Thyroid gland (tissue), 4 donors: Measurements from ENCODE around the gene METTL21C.

Experiments used
- POLR2A ChIP-seq, 2 donors: fragments of 450-650 bp; IDR thresholded peaks; one replicate each; pipeline ENCODE4 v1.6.1; 2017; ENCODE audit warnings: antibody characterized with exemption in 2 of 2, mild to moderate bottlenecking in 2 of 2, moderate library complexity in 1 of 2
- TF ChIP-seq, protein P1 (sequence below), 6 experiments: fragments of 200-600 bp in 3 of 6; fragments of 450-650 bp in 3 of 6; sonication (generic) in 3 of 6; IDR thresholded peaks; one replicate each; pipeline ENCODE4 v1.5.1; 2016 to 2019; ENCODE audit warnings: antibody characterized with exemption in 6 of 6, mild to moderate bottlenecking in 2 of 6, inconsistent platforms in 1 of 6, moderate library complexity in 1 of 6

DNA sequence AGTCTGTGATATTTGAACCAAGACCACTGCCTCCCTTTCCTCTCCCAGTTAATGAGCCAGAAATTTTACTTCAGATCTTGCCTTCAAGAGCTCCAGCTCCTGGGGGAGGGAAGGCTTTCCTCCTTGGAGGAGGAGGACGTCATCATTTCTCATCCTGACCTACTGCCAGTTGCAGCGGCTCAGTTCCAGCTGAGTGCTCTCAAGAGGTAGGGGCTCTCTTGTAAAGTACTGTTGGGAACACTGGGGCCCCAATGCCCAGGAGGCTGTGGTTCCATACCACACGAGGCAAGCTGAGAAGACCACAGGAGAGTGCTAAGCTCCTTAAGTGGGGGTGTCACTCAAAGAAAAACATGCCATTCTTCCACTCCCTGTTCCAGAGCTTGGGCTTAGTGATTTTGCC is 36.2 kb downstream of the METTL21C start:
- TF ChIP-seq, protein P1, sequence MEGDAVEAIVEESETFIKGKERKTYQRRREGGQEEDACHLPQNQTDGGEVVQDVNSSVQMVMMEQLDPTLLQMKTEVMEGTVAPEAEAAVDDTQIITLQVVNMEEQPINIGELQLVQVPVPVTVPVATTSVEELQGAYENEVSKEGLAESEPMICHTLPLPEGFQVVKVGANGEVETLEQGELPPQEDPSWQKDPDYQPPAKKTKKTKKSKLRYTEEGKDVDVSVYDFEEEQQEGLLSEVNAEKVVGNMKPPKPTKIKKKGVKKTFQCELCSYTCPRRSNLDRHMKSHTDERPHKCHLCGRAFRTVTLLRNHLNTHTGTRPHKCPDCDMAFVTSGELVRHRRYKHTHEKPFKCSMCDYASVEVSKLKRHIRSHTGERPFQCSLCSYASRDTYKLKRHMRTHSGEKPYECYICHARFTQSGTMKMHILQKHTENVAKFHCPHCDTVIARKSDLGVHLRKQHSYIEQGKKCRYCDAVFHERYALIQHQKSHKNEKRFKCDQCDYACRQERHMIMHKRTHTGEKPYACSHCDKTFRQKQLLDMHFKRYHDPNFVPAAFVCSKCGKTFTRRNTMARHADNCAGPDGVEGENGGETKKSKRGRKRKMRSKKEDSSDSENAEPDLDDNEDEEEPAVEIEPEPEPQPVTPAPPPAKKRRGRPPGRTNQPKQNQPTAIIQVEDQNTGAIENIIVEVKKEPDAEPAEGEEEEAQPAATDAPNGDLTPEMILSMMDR (IDR thresholded peaks at IDR 0.05): no peak
- TF ChIP-seq POLR2A (IDR thresholded peaks at IDR 0.05): no peak
